Measurements from ENCODE around the gene TAGAP.

GRCh38 chr6:159053781-159054398 lies 9.1 kb upstream of the TAGAP start:
- no peak for TF ChIP-seq EZH2phosphoT487 (IDR thresholded peaks at IDR 0.05; ENCODE audit: insufficient read depth, low read depth)
- no peak for TF ChIP-seq EZH2 (IDR thresholded peaks at IDR 0.05; ENCODE audit: insufficient read depth, poor library complexity, severe bottlenecking)

All from GM23248 (cell line).